Measurements from ENCODE around the gene CERK. TPM values are rescaled to one million over a fixed set of nuclear protein-coding genes. Genes with fewer than 3 reads are reported as not detected.

Gene CERK
- total RNA-seq, 4 donors from 2014 or later, result 19.2 to 46.2 (median 36.6) TPM

GRCh38 chr22:46708766-46709330 is 29.2 kb downstream of the CERK start:
- Histone ChIP-seq H3K27ac (no peak overlapping the region), H3K4me1 (peaks cover 2% of the 10 kb centered on the region), H3K36me3 (peaks cover 71% of the 10 kb centered on the region)

DNA sequence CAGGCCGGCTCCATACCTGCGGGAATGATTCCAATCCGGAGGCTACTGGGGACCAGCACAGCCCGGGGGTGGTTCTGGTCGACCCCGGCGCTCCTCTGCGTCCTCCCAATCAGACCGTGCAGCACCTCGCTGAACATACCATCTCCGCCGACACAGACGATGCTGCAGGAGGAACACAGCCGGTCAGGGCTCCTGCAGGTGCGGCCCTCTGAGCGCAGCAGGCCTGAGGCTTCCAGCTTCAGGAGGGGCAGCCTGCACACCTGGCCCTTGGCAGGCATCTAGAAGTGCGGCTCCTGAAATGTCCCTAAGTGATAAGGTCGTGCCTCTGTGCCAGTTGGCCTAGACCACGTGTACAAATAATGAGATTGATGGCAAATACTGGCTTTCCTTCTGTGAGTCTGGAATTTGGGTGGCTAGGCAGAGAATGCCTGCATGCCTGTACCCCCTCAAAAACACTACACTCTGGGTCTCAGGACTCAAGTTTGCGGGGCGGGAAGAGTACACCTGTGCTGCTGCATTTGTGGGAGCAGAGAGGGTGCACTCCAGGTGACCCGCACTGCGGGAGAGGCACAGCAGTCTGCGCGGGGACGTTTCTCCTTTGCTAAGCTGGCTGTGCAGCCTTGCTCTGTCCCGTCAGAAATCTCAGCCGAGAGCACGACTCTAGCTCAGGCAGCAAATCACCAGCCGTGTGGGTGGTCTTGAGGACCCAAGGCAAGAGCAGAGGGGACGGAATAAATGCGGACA is 30.1 kb downstream of the CERK start:
- H3K27me3 ChIP-seq, result no peaks in the 10 kb centered on the region
- no peaks in the 10 kb centered on the region for H3K4me1 ChIP-seq
- no peak overlapping the region for H3K27ac ChIP-seq
- H3K4me3 ChIP-seq, result no peak overlapping the region
- DNase-seq (ENCODE audit: low spot score in 2 of 2), result no peak
- H3K36me3 ChIP-seq, result peaks cover 79% of the 10 kb centered on the region
- no peak for TF ChIP-seq POLR2A (IDR thresholded peaks at IDR 0.05)
- TF ChIP-seq POLR2AphosphoS5 (IDR thresholded peaks at IDR 0.05), result no peak
- TF ChIP-seq EP300 (IDR thresholded peaks at IDR 0.05), result no peak
- TF ChIP-seq CTCF (IDR thresholded peaks at IDR 0.05), result no peak
- H3K9me3 ChIP-seq, result no peaks in the 10 kb centered on the region
- WGBS, result 88% methylated on average over 25 of the region's 32 CpGs

More at GRCh38 chr22:46708766-46709330, 29.2 kb downstream of the CERK start:
- H3K9me3 ChIP-seq, result no peaks in the 10 kb centered on the region
- H3K27me3 ChIP-seq, result no peaks in the 10 kb centered on the region
- H3K4me3 ChIP-seq, result no peak overlapping the region
- no peak for TF ChIP-seq CTCF (IDR thresholded peaks at IDR 0.05)
- no peak for TF ChIP-seq POLR2AphosphoS5 (IDR thresholded peaks at IDR 0.05)
- TF ChIP-seq EP300 (IDR thresholded peaks at IDR 0.05), result no peak
- no peak for TF ChIP-seq POLR2A (IDR thresholded peaks at IDR 0.05)
- DNase-seq (ENCODE audit: low spot score in 2 of 2), result no peak
- 86% methylated on average over 10 of the region's 17 CpGs for WGBS

DNA sequence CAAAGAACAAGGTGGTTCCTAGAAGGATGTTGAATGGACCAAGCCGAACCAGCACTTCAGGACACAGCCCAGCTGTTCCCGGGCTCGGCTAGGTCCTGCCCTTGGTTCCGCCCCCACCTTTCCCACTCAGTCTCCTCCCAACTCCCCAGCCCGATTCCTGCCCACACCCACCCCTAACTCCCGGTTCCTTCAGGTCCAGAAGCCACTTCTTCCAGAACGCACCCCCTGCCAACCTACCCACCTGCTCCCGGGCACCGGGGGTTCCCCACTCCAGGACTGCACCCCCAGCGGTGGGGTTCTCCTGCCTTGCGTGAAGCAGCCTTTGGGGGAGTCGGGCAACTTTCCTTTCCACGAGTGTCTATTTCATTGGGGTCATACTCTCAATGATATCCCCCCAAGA is 30.7 kb downstream of the CERK start:
- no peak for DNase-seq (ENCODE audit: low spot score in 2 of 2)

GRCh38 chr22:46706060-46706459 is 32.0 kb downstream of the CERK start:
- DNase-seq (ENCODE audit: low spot score in 2 of 2), result no peak
- no peak overlapping the region for H3K4me3 ChIP-seq
- H3K27me3 ChIP-seq, result no peaks in the 10 kb centered on the region
- H3K36me3 ChIP-seq, result peaks cover 83% of the 10 kb centered on the region
- WGBS, result 94% methylated on average over 10 of the region's 12 CpGs
- no peaks in the 10 kb centered on the region for H3K4me1 ChIP-seq
- TF ChIP-seq POLR2AphosphoS5 (IDR thresholded peaks at IDR 0.05), result no peak
- no peaks in the 10 kb centered on the region for H3K9me3 ChIP-seq
- H3K27ac ChIP-seq, result no peak overlapping the region

More for the DNA sequence above, 30.7 kb downstream of the CERK start:
- TF ChIP-seq EP300 (IDR thresholded peaks at IDR 0.05) (no peak), POLR2A (IDR thresholded peaks at IDR 0.05) (no peak), POLR2AphosphoS5 (IDR thresholded peaks at IDR 0.05) (no peak), CTCF (IDR thresholded peaks at IDR 0.05) (no peak)
- H3K27me3 ChIP-seq, result no peaks in the 10 kb centered on the region
- 93% methylated on average over 13 of the region's 13 CpGs for WGBS
- no peaks in the 10 kb centered on the region for H3K4me1 ChIP-seq
- peaks cover 83% of the 10 kb centered on the region for H3K36me3 ChIP-seq
- no peak overlapping the region for H3K27ac ChIP-seq
- no peak overlapping the region for H3K4me3 ChIP-seq
- no peaks in the 10 kb centered on the region for H3K9me3 ChIP-seq

DNA sequence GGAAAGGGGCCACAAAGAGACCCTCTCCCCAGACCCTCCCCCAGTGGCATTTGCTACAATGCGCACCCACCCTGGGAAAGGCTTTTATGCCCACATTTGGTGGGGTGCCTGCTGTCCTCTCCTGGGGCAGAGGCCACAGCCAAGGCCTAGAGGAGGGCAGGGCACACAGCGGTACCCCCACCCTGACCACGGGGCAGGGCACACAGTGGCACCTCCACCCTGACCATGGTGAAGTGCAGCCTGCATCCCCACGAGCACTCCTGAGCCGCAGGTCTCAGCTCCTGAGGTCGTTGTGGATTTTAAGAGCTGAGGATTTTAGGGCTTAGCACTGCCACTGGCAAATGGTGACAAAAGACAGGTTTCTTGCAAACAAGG is 34.1 kb downstream of the CERK start:
- no peak for DNase-seq (ENCODE audit: low spot score in 2 of 2)
- Histone ChIP-seq H3K27ac (no peak overlapping the region), H3K4me3 (no peak overlapping the region), H3K4me1 (no peaks in the 10 kb centered on the region), H3K9me3 (no peaks in the 10 kb centered on the region), H3K36me3 (peaks cover 91% of the 10 kb centered on the region), H3K27me3 (no peaks in the 10 kb centered on the region)
- 98% methylated on average over 4 of the region's 6 CpGs for WGBS
- TF ChIP-seq POLR2AphosphoS5 (IDR thresholded peaks at IDR 0.05) (no peak), EP300 (IDR thresholded peaks at IDR 0.05) (no peak), CTCF (IDR thresholded peaks at IDR 0.05) (no peak), POLR2A (IDR thresholded peaks at IDR 0.05) (no peak)

All from suprapubic skin (tissue), 4 donors.